ENCODE measurements around the gene RASGRF2. TPM values are rescaled to one million over a fixed set of nuclear protein-coding genes. Genes with fewer than 3 reads are reported as not detected.

The RASGRF2 gene
- total RNA-seq, 1 experiment from 2014 or later = 9.1 TPM

GRCh38 chr5:81251922-81252321, 291.8 kb downstream of the RASGRF2 start:
- H3K27ac ChIP-seq (ENCODE audit: low read depth, low read length, poor library complexity, severe bottlenecking) = no peak overlapping the region
- H3K4me3 ChIP-seq (ENCODE audit: low read depth, low read length, poor library complexity, severe bottlenecking) = no peak overlapping the region
- H3K9me3 ChIP-seq (ENCODE audit: low read depth, low read length, poor library complexity, severe bottlenecking) = no peaks in the 10 kb centered on the region
- CTCF ChIA-PET = no interaction called here
- no peaks in the 10 kb centered on the region for H3K4me1 ChIP-seq (ENCODE audit: insufficient read depth, low read length, poor library complexity, severe bottlenecking)
- no peak for DNase-seq (ENCODE audit: low spot score)
- no TSS peak for BruUV-seq (replicated peaks)
- POLR2A ChIA-PET (ENCODE audit: low non-redundant PET) = no interaction called here
- H3K36me3 ChIP-seq (ENCODE audit: insufficient read depth, low read length, poor library complexity, severe bottlenecking) = no peaks in the 10 kb centered on the region
- no peaks in the 10 kb centered on the region for H3K27me3 ChIP-seq (replicated peaks; ENCODE audit: insufficient read depth, low read depth, low read length, poor library complexity)
- intact Hi-C loops (cut with micrococcal nuclease; ENCODE audit: unreplicated experiment) = no loop called here
- TF ChIP-seq, protein P1, sequence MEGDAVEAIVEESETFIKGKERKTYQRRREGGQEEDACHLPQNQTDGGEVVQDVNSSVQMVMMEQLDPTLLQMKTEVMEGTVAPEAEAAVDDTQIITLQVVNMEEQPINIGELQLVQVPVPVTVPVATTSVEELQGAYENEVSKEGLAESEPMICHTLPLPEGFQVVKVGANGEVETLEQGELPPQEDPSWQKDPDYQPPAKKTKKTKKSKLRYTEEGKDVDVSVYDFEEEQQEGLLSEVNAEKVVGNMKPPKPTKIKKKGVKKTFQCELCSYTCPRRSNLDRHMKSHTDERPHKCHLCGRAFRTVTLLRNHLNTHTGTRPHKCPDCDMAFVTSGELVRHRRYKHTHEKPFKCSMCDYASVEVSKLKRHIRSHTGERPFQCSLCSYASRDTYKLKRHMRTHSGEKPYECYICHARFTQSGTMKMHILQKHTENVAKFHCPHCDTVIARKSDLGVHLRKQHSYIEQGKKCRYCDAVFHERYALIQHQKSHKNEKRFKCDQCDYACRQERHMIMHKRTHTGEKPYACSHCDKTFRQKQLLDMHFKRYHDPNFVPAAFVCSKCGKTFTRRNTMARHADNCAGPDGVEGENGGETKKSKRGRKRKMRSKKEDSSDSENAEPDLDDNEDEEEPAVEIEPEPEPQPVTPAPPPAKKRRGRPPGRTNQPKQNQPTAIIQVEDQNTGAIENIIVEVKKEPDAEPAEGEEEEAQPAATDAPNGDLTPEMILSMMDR (conservative IDR thresholded peaks at IDR 0.05; ENCODE audit: low read depth, low read length) = no peak
- TF ChIP-seq EZH2 (IDR thresholded peaks at IDR 0.05; ENCODE audit: borderline replicate concordance, low read depth, low read length, poor library complexity, severe bottlenecking) = no peak

- CTCF ChIA-PET = no interaction called here
Observed at GRCh38 chr5:81252904-81253303, 292.7 kb downstream of the RASGRF2 start.

DNA sequence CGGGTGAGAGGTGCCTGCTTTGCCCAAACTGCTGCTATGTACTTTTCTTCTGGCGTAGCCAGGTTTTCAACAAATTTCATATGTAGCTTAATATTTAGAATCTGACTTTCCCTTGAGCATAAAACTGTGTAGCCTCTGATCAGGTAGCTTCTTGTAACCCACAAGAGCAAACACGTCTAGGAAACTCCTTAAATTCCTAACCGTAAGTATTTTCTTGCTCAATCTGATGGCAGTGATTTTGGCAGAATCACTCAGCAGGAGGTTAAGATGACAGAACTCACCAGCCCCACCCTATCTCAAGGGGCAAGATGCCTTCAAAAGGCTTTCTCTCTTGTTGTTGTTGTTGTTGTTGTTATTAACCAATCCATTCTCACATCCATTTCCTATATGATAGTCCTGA, 293.7 kb downstream of the RASGRF2 start:
- ChIA-PET POLR2A (ENCODE audit: low non-redundant PET) (no interaction called here), CTCF (no interaction called here)
- no peaks in the 10 kb centered on the region for H3K27me3 ChIP-seq (replicated peaks; ENCODE audit: insufficient read depth, low read depth, low read length, poor library complexity)
- H3K36me3 ChIP-seq (ENCODE audit: insufficient read depth, low read length, poor library complexity, severe bottlenecking) = no peaks in the 10 kb centered on the region
- H3K27ac ChIP-seq (ENCODE audit: low read depth, low read length, poor library complexity, severe bottlenecking) = no peak overlapping the region
- H3K4me1 ChIP-seq (ENCODE audit: insufficient read depth, low read length, poor library complexity, severe bottlenecking) = no peaks in the 10 kb centered on the region
- intact Hi-C loops (cut with micrococcal nuclease; ENCODE audit: unreplicated experiment) = no loop called here
- H3K4me3 ChIP-seq (ENCODE audit: low read depth, low read length, poor library complexity, severe bottlenecking) = no peak overlapping the region
- BruUV-seq (replicated peaks) = no TSS peak
- DNase-seq (ENCODE audit: low spot score) = no peak
- TF ChIP-seq, protein P1 (conservative IDR thresholded peaks at IDR 0.05; ENCODE audit: low read depth, low read length) = no peak
- no peak for TF ChIP-seq EZH2 (IDR thresholded peaks at IDR 0.05; ENCODE audit: borderline replicate concordance, low read depth, low read length, poor library complexity, severe bottlenecking)
- no peaks in the 10 kb centered on the region for H3K9me3 ChIP-seq (ENCODE audit: low read depth, low read length, poor library complexity, severe bottlenecking)

More at GRCh38 chr5:81252904-81253303, 292.7 kb downstream of the RASGRF2 start:
- Histone ChIP-seq H3K4me3 (ENCODE audit: low read depth, low read length, poor library complexity, severe bottlenecking) (no peak overlapping the region), H3K9me3 (ENCODE audit: low read depth, low read length, poor library complexity, severe bottlenecking) (no peaks in the 10 kb centered on the region), H3K27ac (ENCODE audit: low read depth, low read length, poor library complexity, severe bottlenecking) (no peak overlapping the region), H3K36me3 (ENCODE audit: insufficient read depth, low read length, poor library complexity, severe bottlenecking) (no peaks in the 10 kb centered on the region), H3K27me3 (replicated peaks; ENCODE audit: insufficient read depth, low read depth, low read length, poor library complexity) (no peaks in the 10 kb centered on the region), H3K4me1 (ENCODE audit: insufficient read depth, low read length, poor library complexity, severe bottlenecking) (no peaks in the 10 kb centered on the region)
- no TSS peak for BruUV-seq (replicated peaks)
- intact Hi-C loops (cut with micrococcal nuclease; ENCODE audit: unreplicated experiment) = no loop called here
- POLR2A ChIA-PET (ENCODE audit: low non-redundant PET) = no interaction called here
- TF ChIP-seq EZH2 (IDR thresholded peaks at IDR 0.05; ENCODE audit: borderline replicate concordance, low read depth, low read length, poor library complexity, severe bottlenecking) = no peak
- TF ChIP-seq, protein P1 (conservative IDR thresholded peaks at IDR 0.05; ENCODE audit: low read depth, low read length) = no peak
- DNase-seq (ENCODE audit: low spot score) = no peak

Measured in A673 (cell line).